AG20443 (cell line): ENCODE results near the gene PARN.
A peak's percentile ranks its signal among the peaks of the same experiment; 100 is the strongest.
"Not testable (repeated sequence)": the region's sequence is repeated elsewhere in the genome, so short reads cannot be mapped to it uniquely, and the experiment has no call there.

Experiments
- DNase-seq: peaks from one replicate; pipeline ENCODE4 v3.0.0; 2012; ENCODE audit warnings: low spot score, mixed read lengths

Gene PARN

GRCh38 chr16:14400978-14401710, 228.9 kb downstream of the PARN start:
- DNase-seq, result not testable (repeated sequence)

GRCh38 chr16:14400285-14400977, 229.6 kb downstream of the PARN start:
- DNase-seq, result no peak

GRCh38 chr16:14399378-14400284, 230.4 kb downstream of the PARN start:
- peak; percentile 69 for DNase-seq

- no peak for DNase-seq
Observed at GRCh38 chr16:14398014-14398717, 231.9 kb downstream of the PARN start.

- DNase-seq, result not testable (repeated sequence)
Observed at GRCh38 chr16:14395710-14396304, 234.3 kb downstream of the PARN start.

- no peak for DNase-seq
Observed at GRCh38 chr16:14394834-14395233, 235.2 kb downstream of the PARN start.

GRCh38 chr16:14392960-14393359, 237.1 kb downstream of the PARN start:
- DNase-seq, result no peak

- no peak for DNase-seq
Observed at GRCh38 chr16:14389359-14389758, 240.7 kb downstream of the PARN start.

GRCh38 chr16:14388243-14388642, 241.8 kb downstream of the PARN start:
- no peak for DNase-seq

GRCh38 chr16:14386115-14386514, 243.9 kb downstream of the PARN start:
- no peak for DNase-seq
